ENCODE results near the gene PTPRF. TPM values are rescaled to one million over a fixed set of nuclear protein-coding genes. Genes with fewer than 3 reads are reported as not detected.

The PTPRF gene
- total and polyA plus RNA-seq, 9 donors = 24.4 to 165 (median 76.8) TPM

- H3K27me3 ChIP-seq = no peaks in the 10 kb centered on the region
- H3K4me3 ChIP-seq = no peak overlapping the region
- no peak for DNase-seq
- H3K27ac ChIP-seq = no peak overlapping the region
- no peaks in the 10 kb centered on the region for H3K9me3 ChIP-seq
- peaks cover 6% of the 10 kb centered on the region for H3K36me3 ChIP-seq
- WGBS, 3 donors = 74 to 86% (median 80%) methylated on average over 4 of the region's 4 CpGs
- TF ChIP-seq EP300 (IDR thresholded peaks at IDR 0.05) (no peak), CTCF (IDR thresholded peaks at IDR 0.05) (no peak), POLR2A (IDR thresholded peaks at IDR 0.05) (no peak)
- H3K4me1 ChIP-seq (ENCODE audit: insufficient read depth) = no peaks in the 10 kb centered on the region
- intact Hi-C loops (cut with DNase I) = loop anchor here in 1 of 4 donors (10.0 kb wide), 1 partner anchor 130 kb away; the partner anchor contains the start of gene PTPRF
These were observed 133.7 kb downstream of the PTPRF start for GRCh38 chr1:43664369-43664768.

- Histone ChIP-seq H3K4me1 (ENCODE audit: insufficient read depth) (no peaks in the 10 kb centered on the region), H3K4me3 (no peak overlapping the region), H3K36me3 (peaks cover 6% of the 10 kb centered on the region), H3K9me3 (no peaks in the 10 kb centered on the region), H3K27ac (no peak overlapping the region), H3K27me3 (no peaks in the 10 kb centered on the region)
- DNase-seq = no peak
- no peak for TF ChIP-seq CTCF (IDR thresholded peaks at IDR 0.05)
- intact Hi-C loops (cut with DNase I) = loop anchor here in 1 of 4 donors (10.0 kb wide), 1 partner anchor 132 kb away; the partner anchor contains the start of gene PTPRF
These were observed 135.9 kb downstream of the PTPRF start for GRCh38 chr1:43666608-43667007.

- Histone ChIP-seq H3K9me3 (no peaks in the 10 kb centered on the region), H3K4me3 (no peak overlapping the region), H3K27me3 (no peaks in the 10 kb centered on the region), H3K27ac (no peak overlapping the region), H3K36me3 (peaks cover 6% of the 10 kb centered on the region), H3K4me1 (ENCODE audit: insufficient read depth) (no peaks in the 10 kb centered on the region)
- DNase-seq = no peak
- intact Hi-C loops (cut with DNase I) = loop anchor here in 1 of 4 donors (10.0 kb wide), 1 partner anchor 134 kb away; the partner anchor contains the start of gene PTPRF
- TF ChIP-seq EP300 (IDR thresholded peaks at IDR 0.05) = no peak
- no peak for TF ChIP-seq POLR2A (IDR thresholded peaks at IDR 0.05)
- no peak for TF ChIP-seq CTCF (IDR thresholded peaks at IDR 0.05)
- WGBS, 3 donors = 87 to 91% (median 91%) methylated on average over 7 of the region's 7 CpGs
These were observed 138.3 kb downstream of the PTPRF start for GRCh38 chr1:43668956-43669355.

- Histone ChIP-seq H3K36me3 (peaks cover 6% of the 10 kb centered on the region), H3K27ac (no peak overlapping the region), H3K9me3 (no peaks in the 10 kb centered on the region), H3K4me1 (ENCODE audit: insufficient read depth) (no peaks in the 10 kb centered on the region), H3K27me3 (no peaks in the 10 kb centered on the region), H3K4me3 (no peak overlapping the region)
- intact Hi-C loops (cut with DNase I) = loop anchor here in 1 of 4 donors (10.0 kb wide), 1 partner anchor 135 kb away; the partner anchor contains the start of gene PTPRF
- no peak for DNase-seq
- WGBS, 3 donors = 92 to 93% (median 92%) methylated on average over 5 of the region's 5 CpGs
- TF ChIP-seq POLR2A (IDR thresholded peaks at IDR 0.05) (no peak), EP300 (IDR thresholded peaks at IDR 0.05) (no peak), CTCF (IDR thresholded peaks at IDR 0.05) (no peak)
These were observed 139.2 kb downstream of the PTPRF start for GRCh38 chr1:43669878-43670277.

Data from ovary (tissue), 9 donors.